IPS-NIHi7 (cell line): ENCODE results near the gene SCAF11.

ENCODE experiments used
- DNase-seq: peaks from one replicate; pipeline ENCODE4 v3.0.0; 2012; ENCODE audit warnings: mixed read lengths; ENCODE audit errors: extremely low spot score

SCAF11 gene

DNA sequence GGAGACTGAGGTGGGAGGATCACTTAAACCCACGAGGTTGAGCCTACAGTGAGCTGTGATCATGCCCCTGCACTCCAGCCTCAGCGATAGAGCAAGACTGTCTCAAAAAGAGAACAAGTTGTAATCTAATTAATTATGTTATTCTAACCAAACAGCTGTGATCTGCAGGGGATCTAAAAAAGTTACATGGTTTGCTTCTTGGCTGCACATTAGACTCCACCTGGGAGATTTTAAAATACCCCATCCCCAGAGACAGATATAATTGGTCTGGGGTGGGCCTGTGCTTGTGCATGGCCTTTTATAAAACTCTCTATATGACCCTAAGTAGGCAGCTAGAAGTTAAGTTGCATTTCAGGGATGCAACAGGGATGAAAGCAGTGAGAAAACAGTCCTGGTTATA is 76.7 kb downstream of the SCAF11 start:
- DNase-seq = no peak

DNA sequence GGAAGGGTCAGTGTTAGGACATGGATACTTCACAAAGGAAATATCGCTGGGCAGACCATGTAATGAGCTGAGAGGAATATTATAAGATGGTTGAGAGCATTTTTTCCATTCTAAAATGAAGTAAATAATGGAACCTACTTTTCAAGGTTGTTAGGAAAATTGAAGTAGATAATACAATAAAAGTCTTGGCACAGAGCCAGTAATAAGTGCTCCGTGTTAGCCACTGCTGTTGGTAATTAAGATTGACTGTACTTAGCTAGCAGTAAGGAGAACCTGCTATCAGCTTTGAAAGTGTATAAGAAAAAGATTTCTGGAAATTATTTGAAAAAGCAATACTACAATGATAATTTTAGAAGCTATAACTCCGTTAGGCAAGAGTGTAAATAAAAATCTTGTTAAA is 77.6 kb downstream of the SCAF11 start:
- DNase-seq = no peak

DNA sequence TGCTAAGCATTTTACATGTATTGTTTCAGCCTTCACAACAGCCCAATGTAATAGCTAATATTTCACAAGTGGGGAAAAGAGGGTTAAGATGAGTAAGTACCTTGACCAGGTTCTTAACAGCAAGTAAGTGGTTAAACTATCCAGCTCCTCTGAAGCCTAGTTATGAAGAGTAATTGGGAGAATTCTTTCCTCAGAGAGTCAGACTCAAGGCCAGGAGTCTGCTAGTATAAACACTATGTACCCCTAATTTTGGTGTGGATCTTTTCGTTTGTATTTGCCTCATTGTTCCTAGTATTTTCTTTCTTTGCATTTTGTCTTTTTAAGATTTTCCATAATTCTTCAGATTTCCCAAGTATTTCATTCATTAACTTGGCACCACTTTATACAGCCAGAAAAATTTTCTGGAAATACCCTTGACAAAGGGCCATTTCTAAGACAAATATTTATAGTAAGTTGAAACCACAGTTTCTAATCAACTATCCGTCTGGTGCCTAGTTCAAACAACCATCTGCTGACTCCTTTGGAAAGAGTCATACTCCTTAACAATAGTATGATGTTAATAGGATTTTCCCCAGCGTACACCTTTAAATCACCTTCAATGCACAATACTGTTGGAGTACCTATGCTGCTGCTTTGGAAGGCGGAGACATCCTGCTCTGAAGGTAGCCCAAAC is 81.2 kb downstream of the SCAF11 start:
- DNase-seq = no peak

DNA sequence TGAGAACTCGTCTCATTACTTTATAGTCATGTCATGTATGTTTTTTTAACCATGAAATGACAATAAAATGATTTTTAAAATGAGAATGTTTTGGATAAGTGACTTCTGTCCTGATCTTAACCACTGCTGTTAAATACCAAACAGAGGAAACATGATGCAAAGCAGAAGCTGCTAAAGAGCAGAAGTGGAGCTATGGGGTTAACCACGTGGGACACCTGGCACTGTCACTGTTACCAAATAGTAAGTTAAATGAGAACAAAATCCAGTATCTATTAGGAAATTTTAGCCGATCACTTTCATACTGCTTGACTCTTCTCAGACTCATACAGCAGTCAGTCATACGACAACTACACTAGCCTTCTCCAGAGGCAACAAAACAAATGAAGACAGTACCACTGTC is 82.4 kb downstream of the SCAF11 start:
- DNase-seq = no peak

DNA sequence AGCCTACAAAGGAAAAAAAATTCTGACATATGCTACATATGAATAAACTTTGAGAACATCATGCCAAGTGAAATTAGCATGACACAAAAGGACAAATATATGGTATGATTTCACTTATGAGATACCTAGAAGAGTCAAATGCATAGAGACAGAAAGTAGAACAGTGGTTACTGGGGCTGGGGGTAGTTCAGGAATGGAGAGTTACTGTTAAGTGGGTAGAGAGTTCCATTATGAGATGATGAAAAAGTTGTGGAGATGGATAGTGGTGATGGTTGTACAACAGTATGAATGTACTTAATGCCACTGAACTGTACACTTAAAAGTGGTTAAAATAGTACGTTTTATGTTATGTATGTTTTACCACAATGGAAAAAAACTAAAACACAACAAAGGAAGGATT is 92.3 kb downstream of the SCAF11 start:
- no peak for DNase-seq

DNA sequence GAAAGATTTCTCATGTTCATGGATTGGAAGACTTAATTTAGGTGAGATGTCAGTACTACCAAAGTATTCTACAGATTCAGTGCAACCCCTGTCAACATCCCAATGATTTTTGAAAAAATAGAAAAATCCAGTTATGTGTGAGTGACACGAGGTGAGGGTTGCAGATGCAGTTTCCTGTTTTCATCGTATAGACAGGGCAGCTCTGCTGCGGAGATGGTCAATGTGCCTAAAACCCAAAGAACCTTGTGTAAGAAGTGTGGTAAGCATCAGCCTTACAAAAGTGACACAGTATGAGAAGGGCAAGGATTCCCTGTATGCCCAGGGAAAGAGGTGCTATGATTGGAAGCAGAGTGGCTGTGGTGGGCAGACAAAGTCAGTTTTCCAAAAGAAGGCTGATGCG is 94.4 kb downstream of the SCAF11 start:
- DNase-seq = no peak

DNA sequence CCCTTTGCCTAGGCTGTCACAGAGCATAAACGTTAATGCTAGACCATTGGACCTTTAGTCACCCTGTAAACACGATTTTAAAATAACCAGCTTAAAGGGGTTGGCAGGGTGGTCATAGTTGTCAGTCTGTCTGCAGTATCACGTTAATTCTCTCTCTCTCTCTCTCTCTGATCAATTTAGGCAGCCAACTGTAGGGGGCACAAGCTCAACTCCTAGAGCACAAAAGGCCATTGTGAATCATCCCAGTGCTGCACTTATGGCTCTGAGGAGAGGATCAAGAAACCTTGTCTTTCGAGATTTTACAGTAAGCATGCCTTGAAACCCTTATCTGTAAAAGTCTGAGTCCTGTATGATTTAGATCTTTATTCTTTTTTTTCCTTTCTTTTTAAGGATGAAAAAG is 97.1 kb downstream of the SCAF11 start:
- peak; percentile 53 for DNase-seq

DNA sequence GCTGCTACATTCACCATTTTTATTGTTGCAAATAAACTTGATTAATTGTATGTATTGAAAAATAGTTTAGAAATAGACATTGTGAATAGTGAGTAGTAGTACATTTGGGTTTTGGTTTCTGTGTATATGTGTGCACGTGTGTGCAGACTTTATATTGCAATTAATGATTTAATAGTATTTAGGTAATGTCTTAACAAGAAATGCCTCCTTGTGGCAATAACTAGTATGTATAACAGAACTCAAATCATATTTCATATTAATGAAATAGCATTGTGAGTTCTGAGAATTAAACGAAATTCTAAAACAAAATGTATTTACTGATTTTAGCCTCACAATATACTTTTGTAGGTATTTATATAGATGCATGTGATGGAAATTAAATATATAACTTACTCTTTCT is 100.1 kb downstream of the SCAF11 start:
- DNase-seq = no peak

DNA sequence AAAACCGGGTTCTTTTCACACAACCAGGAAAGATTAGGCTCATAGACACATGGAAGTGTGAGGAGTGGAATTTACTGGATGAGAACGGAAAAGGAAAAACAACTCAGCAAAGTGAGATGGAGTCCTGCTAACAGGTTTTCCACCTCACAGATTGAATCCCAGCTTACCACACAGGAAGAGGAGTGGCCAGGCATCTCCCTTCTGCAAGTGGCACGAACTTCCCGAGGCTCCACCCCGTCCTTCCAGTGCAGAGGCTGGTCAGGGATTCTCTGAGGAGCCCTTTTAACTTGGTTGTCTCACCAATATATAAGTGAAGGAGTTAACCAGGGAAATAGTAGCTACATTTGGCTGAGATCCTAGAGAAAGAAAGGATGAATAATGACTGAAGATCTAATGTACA is 102.8 kb downstream of the SCAF11 start:
- peak; percentile 16 for DNase-seq

DNA sequence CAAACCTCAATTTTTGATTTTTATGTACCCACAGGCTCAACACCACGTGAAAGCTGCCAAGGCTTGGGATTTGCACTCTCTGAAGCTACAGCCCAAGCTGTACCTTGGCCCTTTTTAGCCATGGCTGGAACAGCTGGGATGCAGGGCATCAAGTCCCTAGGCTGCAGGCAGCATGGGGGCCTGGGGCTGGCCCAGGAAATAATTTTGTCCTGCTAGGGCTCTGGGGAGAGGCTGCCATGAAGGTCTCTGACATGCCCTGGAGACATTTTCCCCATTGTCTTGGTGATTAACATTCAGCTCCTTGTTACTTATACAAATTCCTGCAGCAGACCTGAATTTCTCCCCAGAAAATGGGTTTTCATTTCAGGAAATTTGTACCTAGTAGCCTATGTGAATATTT is 103.7 kb downstream of the SCAF11 start:
- no peak for DNase-seq

DNA sequence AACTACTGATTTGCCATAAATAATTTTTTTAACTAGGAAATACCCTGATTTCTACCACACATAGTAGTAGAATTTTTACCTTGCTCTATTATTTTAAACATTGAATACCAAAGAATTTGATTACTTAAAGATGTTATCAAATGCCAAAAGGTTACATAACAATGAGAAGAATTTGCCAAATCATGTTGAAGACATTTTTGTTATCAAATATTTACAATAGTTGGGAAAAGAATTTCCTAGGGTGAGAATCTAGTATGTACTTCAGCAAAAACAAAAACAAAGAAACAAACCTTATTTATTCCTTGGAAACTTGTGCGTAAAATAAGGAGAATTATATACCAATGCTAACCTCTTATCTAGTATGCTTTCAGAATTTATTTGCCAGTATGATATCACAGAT is 107.2 kb downstream of the SCAF11 start:
- no peak for DNase-seq

DNA sequence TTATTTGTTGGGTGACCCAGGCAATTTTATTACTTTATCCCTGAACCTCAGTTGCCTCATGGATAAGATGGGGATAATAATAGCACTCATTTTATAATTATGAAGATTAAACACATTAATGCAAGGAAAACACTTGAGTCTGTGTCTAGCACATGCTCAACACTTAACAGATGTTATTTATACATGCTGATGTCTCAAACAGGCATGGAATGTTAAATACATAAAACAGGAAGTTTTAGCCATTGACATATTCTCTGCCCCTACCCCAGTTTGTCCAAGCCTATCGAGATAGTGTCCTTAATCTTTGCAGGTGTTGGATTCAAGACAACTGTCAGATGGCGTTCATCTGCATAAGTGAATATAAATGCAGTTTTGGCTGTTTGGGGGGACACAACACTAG is 109.8 kb downstream of the SCAF11 start:
- DNase-seq = no peak

DNA sequence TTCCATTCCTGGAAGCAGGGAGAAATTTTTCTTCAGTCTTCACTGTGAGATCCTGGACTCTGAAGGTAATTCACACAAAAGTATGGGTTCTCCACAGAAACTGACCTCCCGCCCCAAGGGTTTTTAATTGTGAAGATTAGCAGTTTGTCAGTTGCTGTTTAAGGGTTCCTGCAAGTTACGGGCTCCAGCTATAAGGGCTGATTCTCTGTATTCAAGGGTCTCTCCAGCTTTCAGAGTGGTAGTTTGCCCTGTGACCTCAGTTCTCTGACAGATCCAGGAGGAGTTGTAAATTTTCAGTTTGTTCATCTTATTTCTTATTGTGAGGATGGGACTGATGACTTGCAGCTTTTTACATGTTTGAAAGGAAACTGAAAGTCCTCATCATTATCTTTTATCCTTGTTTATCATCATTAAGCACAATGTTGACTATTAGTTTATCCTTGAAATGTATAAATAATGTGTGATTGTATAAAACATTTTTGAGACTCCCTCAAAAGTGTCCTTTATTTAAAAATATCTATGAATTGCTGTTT is 110.9 kb downstream of the SCAF11 start:
- DNase-seq = no peak

DNA sequence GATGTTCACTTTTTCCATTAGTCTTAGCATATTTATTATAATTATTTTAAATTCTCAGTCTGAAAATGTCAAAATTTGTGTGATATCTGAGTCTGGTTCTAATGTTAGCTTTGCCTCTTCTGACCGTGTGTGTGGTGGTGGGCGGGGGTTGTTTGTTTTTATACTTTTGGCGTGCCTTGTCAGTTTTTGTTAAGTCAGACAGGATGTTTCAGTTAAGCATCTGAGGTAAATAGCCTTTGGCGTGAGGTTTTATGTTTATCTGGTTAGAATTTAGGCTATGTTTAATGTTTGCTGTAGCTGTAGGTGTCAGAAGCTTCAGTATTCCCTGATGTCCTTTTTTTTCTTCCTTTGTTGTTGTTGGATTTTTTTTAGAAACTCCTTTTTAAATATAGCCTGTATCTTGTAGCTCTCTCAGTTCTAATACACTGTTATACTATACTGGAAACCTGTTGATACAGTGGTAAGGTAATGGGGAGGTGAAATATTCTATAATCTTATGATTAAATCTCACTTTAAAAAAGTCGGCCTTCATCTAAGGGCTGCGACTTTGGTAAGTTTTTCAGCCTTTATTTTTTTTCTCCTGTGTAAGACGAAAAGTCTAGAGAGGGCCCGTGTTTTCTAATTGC is 111.6 kb downstream of the SCAF11 start:
- DNase-seq = no peak

DNA sequence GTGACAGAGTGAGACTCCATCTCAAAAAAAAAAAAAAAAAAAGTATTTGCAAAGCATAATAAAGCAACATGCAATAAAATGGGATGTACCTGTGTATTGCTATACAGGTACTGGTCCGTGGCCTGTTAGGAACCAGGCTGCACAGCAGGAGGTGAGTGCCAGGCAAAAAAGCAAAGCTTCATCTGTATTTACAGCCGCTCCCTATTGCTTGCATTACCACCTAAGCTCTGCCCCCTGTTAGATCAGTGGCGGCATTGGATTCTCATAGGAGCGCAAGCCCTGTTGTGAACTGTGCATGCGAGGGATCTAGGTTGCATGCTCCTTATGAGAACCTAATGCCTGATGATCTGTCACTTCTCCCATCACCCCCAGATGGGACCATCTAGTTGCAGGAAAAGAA is 113.3 kb downstream of the SCAF11 start:
- DNase-seq = no peak

DNA sequence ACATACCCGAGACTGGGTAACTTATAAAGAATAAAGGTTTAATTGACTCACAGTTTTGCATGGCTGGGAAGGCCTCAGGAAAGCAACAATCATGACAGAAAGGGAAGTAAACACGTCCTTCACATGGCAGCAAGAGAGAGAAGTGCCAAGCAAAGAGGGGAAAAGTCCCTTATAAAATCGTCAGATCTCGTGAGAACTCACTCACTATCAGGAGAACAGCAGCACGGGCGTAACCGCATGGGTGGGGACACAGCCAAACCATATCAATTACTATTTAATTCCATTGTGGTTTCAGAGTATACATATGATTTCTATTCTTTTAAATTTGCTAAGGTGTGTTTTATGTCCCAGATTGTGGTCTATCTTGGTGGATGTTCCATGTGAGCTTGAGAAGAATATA is 117.9 kb downstream of the SCAF11 start:
- no peak for DNase-seq
